ENCODE results near the gene PYGB.

DNA sequence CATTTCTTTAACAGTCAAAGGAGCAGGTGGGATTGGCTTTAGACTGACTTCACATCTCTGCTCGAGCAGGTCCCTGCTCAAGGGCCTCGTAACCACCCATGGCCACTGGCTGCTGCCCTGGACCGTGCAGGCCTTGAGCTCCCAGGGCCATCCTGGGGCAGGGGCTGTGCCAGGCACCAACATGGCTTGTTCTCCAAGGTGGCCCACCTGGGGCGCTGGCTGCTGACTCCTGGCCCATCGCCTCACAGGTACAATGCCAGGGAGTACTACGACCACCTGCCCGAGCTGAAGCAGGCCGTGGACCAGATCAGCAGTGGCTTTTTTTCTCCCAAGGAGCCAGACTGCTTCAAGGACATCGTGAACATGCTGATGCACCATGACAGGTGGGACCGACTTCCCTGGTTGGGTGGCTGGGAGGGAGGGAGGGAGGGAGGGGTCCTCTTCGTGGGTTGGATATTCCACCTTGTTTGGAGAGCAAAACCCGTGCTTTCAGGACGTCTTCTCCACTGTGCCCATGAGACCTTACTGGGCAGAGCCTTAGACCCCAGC lies 46.1 kb downstream of the PYGB start:
- TF ChIP-seq, protein P1, sequence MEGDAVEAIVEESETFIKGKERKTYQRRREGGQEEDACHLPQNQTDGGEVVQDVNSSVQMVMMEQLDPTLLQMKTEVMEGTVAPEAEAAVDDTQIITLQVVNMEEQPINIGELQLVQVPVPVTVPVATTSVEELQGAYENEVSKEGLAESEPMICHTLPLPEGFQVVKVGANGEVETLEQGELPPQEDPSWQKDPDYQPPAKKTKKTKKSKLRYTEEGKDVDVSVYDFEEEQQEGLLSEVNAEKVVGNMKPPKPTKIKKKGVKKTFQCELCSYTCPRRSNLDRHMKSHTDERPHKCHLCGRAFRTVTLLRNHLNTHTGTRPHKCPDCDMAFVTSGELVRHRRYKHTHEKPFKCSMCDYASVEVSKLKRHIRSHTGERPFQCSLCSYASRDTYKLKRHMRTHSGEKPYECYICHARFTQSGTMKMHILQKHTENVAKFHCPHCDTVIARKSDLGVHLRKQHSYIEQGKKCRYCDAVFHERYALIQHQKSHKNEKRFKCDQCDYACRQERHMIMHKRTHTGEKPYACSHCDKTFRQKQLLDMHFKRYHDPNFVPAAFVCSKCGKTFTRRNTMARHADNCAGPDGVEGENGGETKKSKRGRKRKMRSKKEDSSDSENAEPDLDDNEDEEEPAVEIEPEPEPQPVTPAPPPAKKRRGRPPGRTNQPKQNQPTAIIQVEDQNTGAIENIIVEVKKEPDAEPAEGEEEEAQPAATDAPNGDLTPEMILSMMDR (IDR thresholded peaks at IDR 0.05; ENCODE audit: low read depth, low read length): no peak
- TF ChIP-seq POLR2A (IDR thresholded peaks at IDR 0.05; ENCODE audit: extremely low read depth, insufficient read length): no peak
- no peak for TF ChIP-seq MAX (IDR thresholded peaks at IDR 0.05; ENCODE audit: low read depth, low read length)
